ELF-1 (cell line): ENCODE data around the gene TGOLN2.
"Not testable (repeated sequence)": the region's sequence is repeated elsewhere in the genome, so short reads cannot be mapped to it uniquely, and the experiment has no call there.

Experiments
- DNase-seq: peaks from one replicate; pipeline ENCODE4 v3.0.0-alpha.2; 2016; ENCODE audit warnings: low read depth, low spot score

TGOLN2 gene

DNA sequence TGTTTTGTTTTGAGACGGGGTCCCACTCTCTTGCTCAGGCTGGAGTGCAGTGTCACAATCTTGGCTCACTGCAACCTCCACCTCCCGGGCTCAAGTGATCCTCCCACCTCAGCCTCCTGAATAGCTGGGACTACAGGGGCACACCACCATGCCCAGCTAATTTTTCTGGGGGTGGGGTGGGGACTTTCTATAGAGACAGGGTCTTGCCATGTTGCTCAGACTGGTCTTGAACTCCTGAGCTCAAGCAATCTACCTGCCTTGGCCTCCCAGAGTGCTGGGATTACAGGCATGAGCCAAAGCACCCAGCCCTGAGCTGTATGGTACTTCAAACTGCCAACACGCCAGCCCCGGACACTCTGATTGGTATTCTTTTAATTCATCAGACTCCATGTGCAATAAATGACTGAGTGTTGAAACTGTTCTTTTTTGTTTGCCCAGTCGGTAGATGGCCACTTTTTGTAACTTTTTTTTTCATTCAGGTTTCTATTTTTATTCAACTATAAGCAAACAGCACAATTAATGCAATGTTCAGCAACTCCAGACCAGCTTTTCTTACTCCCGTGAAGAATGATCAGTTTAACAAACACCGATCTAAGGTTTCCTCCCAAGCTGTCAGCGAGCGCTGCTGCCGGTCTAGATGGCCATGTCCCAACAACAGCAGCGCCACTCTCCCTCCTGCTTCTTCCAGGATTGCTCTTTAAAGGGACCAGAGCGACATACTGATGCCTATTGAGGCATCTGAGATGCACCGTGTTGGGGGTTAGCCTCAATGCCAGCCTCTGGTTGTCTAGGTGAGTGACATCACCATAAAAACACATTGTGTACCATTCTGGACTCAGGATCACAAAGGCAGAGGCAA lies 12.5 kb upstream of the TGOLN2 start:
- DNase-seq = no peak

DNA sequence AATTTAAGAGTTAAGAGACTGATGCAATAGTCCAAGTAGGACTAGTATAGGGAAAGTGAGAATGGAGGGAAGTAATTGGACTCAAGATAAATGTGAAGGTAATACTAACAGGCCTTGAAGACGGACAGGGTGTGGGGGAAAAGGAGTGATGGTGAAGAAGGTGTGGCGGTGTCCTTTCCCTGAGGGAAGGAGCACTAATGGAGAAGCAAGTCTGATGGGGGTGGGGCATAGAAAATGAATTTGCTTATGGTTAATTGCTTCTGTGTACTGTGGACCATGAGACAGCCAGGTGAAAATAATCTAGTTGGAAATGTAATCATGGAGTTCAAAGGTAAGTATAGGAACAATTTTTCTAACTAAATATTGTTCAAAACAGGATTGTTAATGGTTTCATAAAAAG lies 7.1 kb upstream of the TGOLN2 start:
- DNase-seq = no peak

DNA sequence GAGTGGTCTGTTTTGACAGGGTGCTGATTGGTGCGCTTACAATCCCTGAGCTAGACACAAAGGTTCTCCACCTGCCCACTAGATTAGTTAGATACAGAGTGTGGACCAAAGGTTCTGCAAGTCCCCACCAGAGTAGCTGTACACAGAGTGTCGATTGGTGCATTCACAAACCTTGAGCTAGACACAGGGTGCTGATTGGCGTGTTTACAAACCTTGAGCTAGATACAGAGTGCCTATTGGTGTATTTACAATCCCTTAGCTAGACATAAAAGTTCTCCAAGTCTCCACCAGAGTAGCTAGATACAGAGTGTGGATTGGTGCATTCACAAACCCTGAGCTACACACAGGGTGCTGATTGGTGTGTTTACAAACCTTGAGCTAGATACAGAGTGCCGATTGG lies 6.1 kb upstream of the TGOLN2 start:
- DNase-seq = not testable (repeated sequence)

DNA sequence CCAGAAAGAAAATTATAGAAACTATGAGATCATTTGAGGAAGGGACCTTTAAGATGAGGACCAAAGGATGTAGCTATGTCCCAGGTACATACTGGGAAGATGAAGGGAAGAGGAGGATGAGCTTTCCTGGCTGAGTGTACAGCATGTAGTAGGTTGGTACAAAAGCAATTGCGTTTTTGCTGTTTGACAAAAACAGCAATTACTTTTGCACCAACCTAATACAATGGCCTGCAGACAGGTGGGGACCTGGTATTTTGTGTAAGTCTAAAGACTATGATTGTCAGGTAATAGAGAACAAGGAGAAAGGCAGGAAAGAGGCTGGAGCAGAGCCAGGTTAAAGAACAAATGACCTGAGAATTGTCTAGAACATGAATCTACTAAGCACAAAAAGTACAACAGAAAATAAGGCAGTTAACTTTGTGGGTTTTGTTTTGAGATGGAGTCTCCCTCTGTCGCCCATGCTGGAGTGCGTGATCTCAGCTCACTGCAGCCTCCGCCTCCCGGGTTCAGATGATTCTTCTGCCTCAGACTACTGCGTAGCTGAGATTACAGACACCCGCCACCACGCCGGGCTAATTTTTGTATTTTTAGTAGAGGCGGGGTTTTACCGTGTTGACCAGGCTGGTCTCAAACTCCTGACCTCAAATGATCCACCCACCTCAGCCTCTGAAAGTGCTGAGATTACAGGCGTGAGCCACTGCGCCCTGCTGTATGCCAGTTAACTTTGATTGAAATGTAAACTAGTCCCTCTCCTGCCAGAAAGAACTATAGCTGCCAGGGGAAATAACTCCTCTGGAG lies 3.2 kb upstream of the TGOLN2 start:
- no peak for DNase-seq

DNA sequence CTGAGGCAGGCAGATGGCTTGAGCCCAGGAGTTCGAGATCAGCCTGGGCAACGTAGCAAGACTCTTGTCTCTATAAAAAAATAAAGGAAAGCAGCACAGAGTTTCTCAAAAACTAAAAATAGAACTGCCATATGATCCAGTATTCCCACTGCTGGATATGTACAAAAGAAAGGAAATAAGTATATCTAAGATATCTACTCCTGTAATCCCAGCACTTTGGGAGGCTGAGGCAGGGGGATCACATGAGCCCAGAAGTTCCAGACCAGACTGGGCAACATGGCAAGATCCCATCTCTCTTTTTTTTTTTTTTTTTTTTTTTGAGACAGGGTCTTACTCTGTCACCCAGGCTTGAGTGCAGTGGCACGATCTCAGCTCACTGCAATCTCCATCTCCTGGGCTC lies 1.9 kb upstream of the TGOLN2 start:
- not testable (repeated sequence) for DNase-seq

DNA sequence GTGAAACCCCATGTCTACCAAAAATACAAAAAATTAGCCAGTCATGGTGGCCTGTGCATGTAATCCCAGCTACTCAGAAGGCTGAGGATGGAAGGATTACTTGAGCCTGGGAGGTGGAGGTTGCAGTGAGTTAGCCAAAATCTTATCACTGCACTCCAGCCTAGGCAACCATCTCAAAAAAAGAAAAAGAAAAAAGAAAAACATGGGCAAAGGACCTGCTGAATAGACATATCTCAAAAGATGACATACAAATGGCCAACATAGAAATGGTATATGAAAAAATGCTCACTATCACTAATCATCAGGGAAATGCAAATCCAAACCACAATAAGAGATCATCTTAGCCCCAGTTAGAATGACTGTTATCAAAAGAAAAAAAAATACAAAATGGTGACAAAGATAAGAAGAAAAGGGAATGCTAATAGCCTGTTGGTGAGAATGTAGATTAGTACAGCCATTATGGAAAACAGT lies 1.4 kb upstream of the TGOLN2 start:
- DNase-seq = no peak

DNA sequence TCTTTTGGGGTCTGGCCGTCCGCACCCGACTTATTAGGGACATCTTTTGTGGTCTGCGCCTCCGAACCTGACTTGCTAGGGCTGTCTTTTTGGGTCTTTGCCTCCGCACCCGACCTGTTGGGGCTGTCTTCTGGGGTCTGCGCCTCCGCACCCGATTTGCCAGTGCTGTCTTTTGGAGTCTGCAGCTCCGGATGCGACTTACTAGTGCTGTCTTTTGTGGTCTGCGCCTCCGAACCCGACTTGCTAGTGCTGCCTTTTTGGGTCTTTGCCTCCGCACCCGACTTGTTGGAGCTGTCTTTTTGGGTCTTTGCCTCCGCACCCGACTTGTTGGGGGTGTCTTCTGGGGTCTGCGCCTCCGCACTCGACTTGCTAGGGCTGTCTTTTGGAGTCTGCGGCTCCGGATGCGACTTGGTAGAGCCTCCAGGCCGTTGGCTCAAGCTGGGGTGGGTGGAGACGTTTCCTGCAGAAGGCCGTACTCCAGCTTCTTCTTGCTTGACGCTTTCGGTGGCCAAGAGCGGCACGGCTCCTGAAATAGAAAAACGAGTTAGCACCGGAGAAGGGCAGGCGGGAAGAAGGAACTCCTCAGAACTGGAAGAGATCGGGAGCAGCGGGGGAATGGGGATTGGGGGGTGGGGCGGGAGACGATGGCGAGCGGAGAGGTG lies 498 bp downstream of the TGOLN2 start:
- peak; percentile 55 for DNase-seq

DNA sequence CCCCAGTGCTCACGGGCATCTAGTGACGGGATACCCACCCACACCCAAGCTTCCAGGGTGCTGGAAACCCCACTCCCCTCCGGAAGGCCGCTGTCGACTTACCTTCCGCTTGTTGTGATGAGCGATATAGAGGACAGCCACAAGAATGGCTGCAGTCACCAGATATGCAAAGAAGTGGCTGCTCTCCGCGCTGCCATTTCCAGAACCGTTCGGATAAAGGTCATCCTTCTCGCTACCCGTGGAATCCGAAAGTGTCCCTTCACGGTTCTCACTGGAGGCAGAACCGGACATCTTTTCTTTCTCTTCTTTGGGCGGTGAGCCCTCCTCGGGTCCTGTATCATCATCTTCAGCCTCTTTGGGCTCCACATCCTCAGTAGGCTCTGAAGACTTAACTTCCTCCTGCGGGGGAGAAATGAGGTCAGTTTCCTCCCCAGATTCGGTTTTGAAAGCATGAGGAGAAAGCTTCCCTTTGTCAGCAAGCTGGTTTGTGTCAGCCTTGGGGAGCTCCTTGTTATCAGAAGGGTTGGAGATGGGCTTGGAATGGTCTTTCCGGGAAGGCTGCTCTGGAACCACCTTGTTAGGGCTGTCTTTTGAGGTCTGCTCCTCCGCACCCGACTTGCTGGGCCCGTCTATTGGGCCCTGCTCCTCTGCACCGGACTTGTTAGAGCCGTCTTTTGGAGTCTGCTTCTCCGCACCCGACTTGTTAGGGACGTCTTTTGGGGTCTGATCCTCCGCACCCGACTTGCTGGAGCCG lies 1.2 kb downstream of the TGOLN2 start:
- peak; percentile 26 for DNase-seq

DNA sequence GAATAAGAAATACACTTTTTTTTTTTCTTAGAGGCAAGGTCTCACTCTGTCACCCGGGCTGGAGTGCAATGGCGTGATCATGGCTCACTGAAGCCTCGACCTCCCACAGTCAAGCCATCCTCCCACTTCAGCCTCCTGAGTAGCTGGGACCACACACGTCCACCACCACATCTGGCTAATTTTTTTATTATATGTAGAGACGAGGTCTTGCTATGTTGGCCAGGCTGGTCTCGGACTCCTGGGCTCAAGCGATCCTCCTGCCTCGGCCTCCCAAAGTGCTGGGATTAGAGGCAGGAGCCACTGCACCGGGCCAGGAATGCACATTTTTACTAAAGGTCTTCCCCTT lies 2.4 kb downstream of the TGOLN2 start:
- no peak for DNase-seq

DNA sequence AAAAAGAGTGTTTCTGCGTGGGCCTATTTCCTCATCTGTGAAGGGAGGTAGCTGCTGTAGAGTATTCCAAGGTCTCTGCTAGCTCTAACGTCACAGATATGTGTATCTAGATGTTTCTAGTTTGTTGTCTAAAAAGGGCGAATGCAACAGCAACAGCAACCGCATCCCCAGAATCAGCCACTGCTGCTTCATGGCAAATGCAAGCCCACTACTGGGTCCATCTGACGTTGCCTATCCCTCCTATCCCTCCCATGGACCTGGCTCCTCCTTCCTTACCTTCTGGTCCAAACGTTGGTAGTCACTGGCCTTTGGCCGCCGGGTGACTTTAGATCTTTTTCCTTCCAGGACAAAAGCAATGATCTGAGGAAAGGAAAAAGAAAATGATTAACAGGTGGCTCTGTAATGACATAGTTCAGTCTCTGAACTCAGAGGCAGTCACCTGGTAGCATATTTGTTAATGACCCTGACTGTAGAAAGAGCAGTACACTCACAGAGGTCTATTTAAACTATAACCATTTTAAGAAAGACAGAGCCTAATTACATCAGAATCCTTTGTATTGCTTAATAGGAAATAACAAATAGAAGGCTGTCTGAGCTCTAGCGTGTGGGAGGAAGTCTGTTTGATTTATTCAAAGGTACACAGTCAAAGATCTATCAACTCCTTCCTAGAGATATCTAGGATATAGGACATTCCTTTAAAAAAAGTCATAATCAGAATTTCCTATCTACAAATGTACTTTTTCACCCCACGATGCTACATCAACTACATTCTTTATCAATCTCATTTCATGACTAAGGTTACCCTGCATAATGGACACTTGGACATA lies 2.9 kb downstream of the TGOLN2 start:
- no peak for DNase-seq

DNA sequence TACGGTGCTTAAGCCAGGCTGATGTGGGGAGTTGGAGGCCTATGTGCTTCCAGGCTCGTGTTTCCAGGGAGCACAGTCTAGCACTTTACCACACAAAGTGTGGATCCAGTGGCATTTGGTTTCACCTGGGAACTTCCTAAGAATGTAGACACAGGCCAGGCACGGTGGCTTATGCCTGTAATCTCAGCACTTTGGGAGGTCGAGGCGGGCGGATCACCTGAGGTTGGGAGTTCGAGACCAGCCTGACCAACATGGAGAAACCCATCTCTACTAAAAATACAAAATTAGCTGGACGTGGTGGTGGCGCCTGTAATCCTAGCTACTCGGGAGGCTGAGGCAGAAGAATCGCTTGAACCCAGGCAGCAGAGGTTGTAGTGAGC lies 3.8 kb downstream of the TGOLN2 start:
- DNase-seq = not testable (repeated sequence)

DNA sequence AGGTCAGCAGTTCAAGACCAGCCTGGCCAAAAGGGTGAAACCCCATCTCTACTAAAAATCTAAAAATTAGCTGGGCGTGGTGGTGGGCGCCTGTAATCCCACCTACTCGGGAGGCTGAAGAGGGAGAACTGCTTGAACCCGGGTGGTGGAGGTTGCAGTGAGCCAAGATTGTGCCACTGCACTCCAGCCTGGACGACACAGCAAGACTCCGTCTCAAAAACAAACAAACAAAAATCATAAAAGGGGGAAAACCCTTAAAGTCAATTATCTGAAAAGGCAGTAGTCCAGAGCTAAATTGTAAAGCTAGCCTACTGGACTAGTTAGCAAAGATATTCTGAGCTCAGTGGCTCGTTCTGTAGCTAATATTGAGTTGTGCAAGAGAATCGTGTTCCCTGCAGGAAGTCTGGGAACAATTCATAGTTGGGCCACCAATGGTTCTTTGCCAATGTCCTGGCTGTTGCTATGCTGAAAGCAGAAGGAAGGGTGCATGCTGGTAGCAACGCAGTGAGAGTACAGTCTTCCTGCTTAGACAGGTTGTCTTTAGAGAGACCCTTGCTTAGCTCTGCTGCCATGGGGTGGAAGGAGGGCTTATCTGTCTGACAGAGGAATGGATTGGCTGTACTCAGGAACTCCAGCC lies 4.3 kb downstream of the TGOLN2 start:
- no peak for DNase-seq

DNA sequence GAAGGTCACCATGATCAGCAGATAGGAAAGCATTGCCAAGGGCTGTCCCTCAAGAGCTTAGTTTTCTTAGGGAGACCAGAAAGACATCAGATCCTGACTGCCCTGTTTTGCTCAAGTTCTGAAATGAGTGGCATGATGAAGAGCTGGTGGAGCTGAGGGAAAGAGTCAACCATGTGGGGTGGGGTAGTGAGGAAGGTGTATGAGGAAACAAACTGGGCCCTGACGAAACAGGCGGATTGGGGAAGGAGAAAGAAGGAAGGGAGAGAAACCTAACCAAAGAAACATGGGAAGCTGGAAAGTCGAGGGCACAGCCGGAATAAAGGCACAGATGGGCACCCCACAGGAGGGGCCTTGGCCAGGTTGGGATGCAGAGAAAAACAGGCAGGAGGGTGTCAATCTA lies 8.0 kb downstream of the TGOLN2 start:
- DNase-seq = no peak

DNA sequence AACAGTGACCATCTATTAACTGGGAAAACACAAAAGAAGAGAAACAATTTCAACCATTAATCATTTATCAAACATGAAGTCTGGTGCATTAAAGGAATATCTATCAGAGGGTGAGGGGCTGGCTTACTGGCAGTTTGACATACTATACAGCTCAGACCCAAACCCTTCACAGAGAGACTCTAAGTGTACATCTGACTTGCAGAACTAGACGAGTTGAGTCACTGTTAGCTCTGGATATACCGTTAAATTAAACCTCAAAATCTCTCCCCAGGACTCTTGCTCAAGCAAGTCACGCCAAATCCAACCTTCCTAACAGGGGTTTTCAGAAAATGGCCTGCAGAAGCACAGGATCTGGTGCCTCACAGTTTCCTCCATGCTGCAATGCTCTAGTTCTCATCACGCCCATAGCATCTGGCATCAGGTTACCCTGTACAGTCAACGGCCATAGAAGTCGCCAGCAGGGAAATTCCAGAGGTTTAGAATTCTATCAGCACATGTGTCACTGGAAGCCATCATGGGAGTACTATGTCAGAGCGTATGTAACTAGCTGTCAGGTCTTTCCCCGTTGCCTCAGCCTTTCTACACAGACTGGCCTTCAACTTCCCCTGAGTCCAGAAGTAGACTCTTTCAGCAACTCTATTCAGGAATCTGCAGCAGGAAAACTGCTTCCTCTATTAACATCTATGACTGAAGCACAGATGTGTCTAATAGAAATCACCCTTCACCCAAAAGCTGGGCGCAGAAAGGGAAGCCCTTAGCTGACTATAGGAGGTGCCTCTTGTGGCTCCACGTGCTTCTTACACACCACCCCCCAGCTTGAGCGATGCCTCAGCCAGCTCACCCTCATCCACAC lies 9.3 kb downstream of the TGOLN2 start:
- no peak for DNase-seq

DNA sequence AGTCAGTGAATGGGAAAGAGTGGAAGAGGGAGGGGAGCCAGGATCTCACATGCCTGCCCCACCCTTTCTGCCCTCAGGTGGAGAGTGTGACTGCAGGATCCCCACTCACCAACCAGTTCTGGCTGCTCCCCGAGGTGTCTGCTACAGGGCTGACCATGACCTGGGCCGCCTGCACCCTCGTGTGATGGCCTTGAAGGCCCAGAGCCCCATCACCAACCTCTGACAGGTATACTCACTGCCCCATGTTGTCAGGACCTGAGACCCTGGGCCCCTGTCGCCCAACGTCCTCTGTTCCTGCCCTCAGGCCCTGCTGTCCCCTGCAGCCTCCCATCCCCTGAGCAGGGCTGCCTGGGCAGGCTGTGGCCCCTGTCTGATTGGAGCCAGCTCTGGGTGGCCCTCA lies 11.9 kb downstream of the TGOLN2 start:
- not testable (repeated sequence) for DNase-seq

DNA sequence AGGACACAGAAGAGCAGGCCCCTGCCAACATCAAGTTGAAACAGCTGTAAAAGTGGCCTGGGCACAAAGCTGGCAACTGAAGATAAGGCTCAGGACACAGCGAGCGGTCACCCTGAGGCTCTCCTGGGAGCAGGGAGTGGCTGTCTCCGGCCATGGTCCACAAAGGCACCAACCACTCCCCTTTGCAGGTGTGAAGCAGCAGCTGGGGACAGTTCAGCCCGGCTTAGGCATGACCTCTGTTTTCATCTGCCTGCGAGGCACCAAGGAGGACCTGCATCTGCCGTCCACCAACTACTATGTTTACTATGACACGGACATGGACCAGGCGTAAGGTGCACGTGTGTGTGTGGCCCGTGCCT lies 12.9 kb downstream of the TGOLN2 start:
- DNase-seq = no peak

DNA sequence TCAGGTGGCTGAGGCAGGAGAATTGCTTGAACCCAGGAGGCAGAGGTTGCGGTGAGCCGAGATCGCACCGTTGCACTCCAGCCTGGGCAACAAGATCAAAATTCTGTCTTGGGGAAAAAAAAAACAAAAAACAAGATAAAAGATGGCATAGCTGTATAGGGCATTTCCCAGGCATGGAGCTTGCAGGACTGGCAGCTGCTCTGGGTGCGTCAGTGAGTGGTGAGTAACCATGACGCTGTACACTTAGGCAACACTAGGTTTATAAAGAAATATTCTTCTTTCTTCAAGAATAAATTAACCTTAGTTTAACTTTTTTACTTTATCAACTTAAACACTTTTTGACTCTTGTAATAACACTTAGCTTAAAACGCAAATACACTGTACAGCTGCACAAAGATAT lies 15.4 kb downstream of the TGOLN2 start:
- no peak for DNase-seq

DNA sequence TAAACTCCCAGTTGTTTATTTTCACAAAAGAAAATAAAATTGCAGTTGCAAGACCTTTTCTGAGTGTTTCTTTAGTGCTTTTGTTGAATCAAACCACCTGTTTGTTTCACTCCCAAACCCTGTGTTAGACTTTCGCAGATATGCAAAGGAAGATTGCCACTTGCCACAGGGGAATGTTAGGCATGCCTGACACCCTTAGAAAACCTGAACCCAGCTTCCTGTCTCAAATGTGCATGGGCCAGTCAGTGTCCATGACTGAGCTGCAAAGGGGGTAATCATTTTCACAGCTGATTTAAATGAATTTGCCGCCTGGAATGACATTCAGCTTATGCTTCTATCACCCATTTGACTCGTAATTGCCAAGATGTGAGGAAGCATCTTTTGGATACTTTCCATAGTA lies 17.5 kb downstream of the TGOLN2 start:
- no peak for DNase-seq

DNA sequence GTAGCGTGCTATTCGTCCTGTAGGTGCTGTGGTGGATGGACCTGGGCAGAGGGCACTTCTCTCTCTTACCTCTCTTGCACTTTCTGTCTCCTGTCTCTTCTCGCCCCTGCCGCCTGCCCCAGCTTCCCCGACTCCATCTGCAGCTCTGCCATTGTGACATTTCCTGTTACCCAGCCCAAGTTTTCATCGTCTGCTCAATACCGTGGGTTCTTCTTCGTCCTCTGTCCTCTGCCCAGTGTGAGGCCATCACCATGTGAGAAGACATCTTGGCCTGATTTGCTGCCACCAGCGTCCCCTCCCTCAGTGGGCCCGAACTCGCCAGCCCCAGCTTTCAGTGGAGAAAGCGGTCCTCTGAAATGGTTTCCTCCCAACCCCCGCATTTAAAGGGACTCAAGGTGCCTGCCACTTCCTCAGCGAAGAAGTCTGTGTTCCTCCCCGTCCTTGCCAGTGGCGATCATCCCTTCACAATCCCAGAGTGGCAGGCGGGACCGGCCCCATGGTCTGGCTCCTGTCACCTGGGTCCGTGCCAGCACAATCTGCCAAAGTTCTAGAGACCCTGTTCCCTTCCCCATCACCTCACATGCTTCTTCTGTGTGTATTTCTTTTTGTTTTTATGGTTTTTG lies 18.0 kb downstream of the TGOLN2 start:
- DNase-seq = no peak
